ENCODE measurements around the gene SH2D4B.

- no peak for TF ChIP-seq POLR2AphosphoS5 (IDR thresholded peaks at IDR 0.05; ENCODE audit: low read depth, low read length)
- TF ChIP-seq CTCF (IDR thresholded peaks at IDR 0.05 in 2 of 3, conservative IDR thresholded peaks at IDR 0.05 in 1 of 3; ENCODE audit: borderline replicate concordance in 1 of 3, insufficient read depth in 1 of 3, low read depth in 2 of 3, low read length in 2 of 3), result no peak
- no peak for TF ChIP-seq FOSL1 (IDR thresholded peaks at IDR 0.05; ENCODE audit: low read depth)
- TF ChIP-seq POLR2A (IDR thresholded peaks at IDR 0.05; ENCODE audit: borderline replicate concordance, extremely low read depth, insufficient read depth, insufficient read length), result no peak
- TF ChIP-seq, protein P1, sequence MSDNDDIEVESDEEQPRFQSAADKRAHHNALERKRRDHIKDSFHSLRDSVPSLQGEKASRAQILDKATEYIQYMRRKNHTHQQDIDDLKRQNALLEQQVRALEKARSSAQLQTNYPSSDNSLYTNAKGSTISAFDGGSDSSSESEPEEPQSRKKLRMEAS (IDR thresholded peaks at IDR 0.05), result no peak
- no peak for TF ChIP-seq REST (IDR thresholded peaks at IDR 0.05; ENCODE audit: low read depth)
- TF ChIP-seq, protein P2, sequence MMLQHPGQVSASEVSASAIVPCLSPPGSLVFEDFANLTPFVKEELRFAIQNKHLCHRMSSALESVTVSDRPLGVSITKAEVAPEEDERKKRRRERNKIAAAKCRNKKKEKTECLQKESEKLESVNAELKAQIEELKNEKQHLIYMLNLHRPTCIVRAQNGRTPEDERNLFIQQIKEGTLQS (IDR thresholded peaks at IDR 0.05), result no peak
- TF ChIP-seq EGR1 (IDR thresholded peaks at IDR 0.05; ENCODE audit: low read depth), result no peak
- no peak for TF ChIP-seq RAD21 (IDR thresholded peaks at IDR 0.05; ENCODE audit: low read depth)
- no peak for TF ChIP-seq EZH2 (IDR thresholded peaks at IDR 0.05)
- TF ChIP-seq SIN3A (IDR thresholded peaks at IDR 0.05; ENCODE audit: low read depth), result no peak
- no peak for TF ChIP-seq SRF (IDR thresholded peaks at IDR 0.05; ENCODE audit: low read depth)
- TF ChIP-seq ELF1 (IDR thresholded peaks at IDR 0.05; ENCODE audit: borderline replicate concordance, low read depth), result no peak
- TF ChIP-seq EZH2phosphoT487 (IDR thresholded peaks at IDR 0.05; ENCODE audit: borderline replicate concordance), result no peak
Measured at GRCh38 chr10:80506836-80507487, 30.7 kb upstream of the SH2D4B start.
